GM23338 (cell line): Measurements from ENCODE around the gene OBSCN.

Experiments used
- EZH2phosphoT487 ChIP-seq: fragments of 200-600 bp; sonication (generic); IDR thresholded peaks from one replicate; pipeline ENCODE4 v1.8.1; 2018; ENCODE audit warnings: antibody characterized with exemption; ENCODE audit not compliant: unreplicated experiment
- TF ChIP-seq, protein P1 (sequence below), 2 experiments: fragments of 200-600 bp in 1 of 2; sonication (generic) in 1 of 2; conservative IDR thresholded peaks; 2 replicates each; pipeline versions ENCODE4 v1.5.1 to v1.6.1; 2016 to 2017; ENCODE audit warnings: antibody characterized with exemption in 2 of 2, low read depth in 2 of 2, mild to moderate bottlenecking in 2 of 2, moderate library complexity in 1 of 2

DNA sequence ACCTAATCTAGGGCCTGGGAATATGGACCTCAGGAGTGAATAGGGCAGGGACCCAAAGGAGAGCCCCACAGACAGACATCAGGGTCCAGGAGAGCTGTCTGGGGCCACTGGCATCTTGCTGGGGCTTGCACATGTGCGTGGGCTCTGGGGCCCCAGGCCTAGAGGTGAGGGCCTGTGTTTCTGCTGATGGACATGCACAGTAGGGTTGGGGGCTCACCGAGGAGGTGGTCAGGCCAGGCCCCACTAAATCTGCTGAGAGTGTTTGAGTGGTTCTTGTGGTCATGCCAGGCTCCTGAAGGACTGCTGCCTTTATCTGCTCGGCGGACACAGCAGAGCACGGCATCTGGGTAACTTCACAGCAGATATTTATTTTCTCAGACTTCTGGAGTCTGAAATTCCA, 87.4 kb downstream of the OBSCN start:
- TF ChIP-seq, protein P1, sequence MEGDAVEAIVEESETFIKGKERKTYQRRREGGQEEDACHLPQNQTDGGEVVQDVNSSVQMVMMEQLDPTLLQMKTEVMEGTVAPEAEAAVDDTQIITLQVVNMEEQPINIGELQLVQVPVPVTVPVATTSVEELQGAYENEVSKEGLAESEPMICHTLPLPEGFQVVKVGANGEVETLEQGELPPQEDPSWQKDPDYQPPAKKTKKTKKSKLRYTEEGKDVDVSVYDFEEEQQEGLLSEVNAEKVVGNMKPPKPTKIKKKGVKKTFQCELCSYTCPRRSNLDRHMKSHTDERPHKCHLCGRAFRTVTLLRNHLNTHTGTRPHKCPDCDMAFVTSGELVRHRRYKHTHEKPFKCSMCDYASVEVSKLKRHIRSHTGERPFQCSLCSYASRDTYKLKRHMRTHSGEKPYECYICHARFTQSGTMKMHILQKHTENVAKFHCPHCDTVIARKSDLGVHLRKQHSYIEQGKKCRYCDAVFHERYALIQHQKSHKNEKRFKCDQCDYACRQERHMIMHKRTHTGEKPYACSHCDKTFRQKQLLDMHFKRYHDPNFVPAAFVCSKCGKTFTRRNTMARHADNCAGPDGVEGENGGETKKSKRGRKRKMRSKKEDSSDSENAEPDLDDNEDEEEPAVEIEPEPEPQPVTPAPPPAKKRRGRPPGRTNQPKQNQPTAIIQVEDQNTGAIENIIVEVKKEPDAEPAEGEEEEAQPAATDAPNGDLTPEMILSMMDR (conservative IDR thresholded peaks at IDR 0.05; ENCODE audit: low read depth in 2 of 2), result no peak
- TF ChIP-seq EZH2phosphoT487, result no peak
